Heart left ventricle (tissue), 13 donors: ENCODE data around the gene AMIGO3.

Experiments used
- CTCF ChIP-seq, 12 donors: fragments of 200-600 bp; sonication (generic) in 4 of 12; IDR thresholded peaks; one replicate each; pipeline versions ENCODE4 v1.5.0 to v1.8.0; 2018 to 2022; ENCODE audit warnings: antibody characterized with exemption in 12 of 12, mild to moderate bottlenecking in 5 of 12
- POLR2A ChIP-seq, 2 donors: fragments of 450-650 bp; IDR thresholded peaks; one replicate each; pipeline ENCODE4 v1.6.1; 2017; ENCODE audit warnings: antibody characterized with exemption in 2 of 2, mild to moderate bottlenecking in 2 of 2, moderate library complexity in 2 of 2
- donor health status: ischemic (EF 13 %, LVEDD 7.1; RV severe dilation, severe dysfunction).
- donor health status: DM: no; HTN: yes; CAD: no.
- donor health status: DM: no; HTN: no; CAD: no.
- donor health status: ischemic (EF 25% LVEDD 6.9; RV normal size, moderate dysfunction).
- donor health status: ischemic (EF 25% LVEDD 5.7; RV mildly dilated, moderate dysfunction).
- donor health status: ischemic (EF 35%, LVEDD 5.7; RV mildly dilated, moderate dysfunction).
- donor health status: nonischemic (EF 11% LVEDD 7.7; RV severe dilation, severe dysfunction).
- donor health status: DM: yes; HTN: yes; CAD: no.
- donor health status: PGD.
- donor health status: ischemic (EF 29% LVEDD 5.4; RV normal size, mild dysfunction).
- donor health status: nonischemic (EF 23%, LVEDD 6.1; RV moderate dilation, normal function).

DNA sequence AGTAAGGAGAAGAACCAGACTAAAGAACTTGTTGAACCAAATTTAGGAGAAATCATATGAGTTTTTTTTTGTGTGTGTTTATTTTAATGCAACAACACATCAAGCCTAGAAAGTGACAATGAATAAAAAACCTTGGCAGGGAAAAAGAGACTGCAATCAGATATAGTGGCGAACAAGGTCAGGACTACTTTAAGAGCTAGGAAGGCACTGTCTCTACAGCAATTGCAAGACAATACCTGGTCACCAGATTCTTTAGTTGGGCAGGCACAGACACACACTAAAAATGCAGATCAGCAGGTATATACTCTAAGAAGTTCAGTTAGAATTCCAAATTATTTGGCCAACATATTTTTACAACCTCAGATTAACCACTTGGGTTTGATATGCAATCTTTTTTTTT lies 35.1 kb upstream of the AMIGO3 start:
- TF ChIP-seq CTCF (IDR thresholded peaks at IDR 0.05) = no peak
- no peak for TF ChIP-seq POLR2A (IDR thresholded peaks at IDR 0.05)
